Fibroblast of the conjunctiva (primary cell): ENCODE data around the gene IL26.
A peak's percentile ranks its signal among the peaks of the same experiment; 100 is the strongest.
"Not testable (repeated sequence)": the region's sequence is repeated elsewhere in the genome, so short reads cannot be mapped to it uniquely, and the experiment has no call there.

Experiments
- DNase-seq: peaks from one replicate; pipeline ENCODE4 v3.0.0-alpha.2; 2010; ENCODE audit warnings: low read depth

IL26 gene

GRCh38 chr12:68240079-68240478 is 14.5 kb upstream of the IL26 start:
- DNase-seq, result no peak

- no peak for DNase-seq
Observed at GRCh38 chr12:68239309-68239982, 13.8 kb upstream of the IL26 start.

- DNase-seq, result no peak
Observed at GRCh38 chr12:68237619-68238018, 12.0 kb upstream of the IL26 start.

- no peak for DNase-seq
Observed at GRCh38 chr12:68237078-68237477, 11.5 kb upstream of the IL26 start.

- DNase-seq, result no peak
Observed at GRCh38 chr12:68236421-68237059, 10.9 kb upstream of the IL26 start.

GRCh38 chr12:68235576-68235975 is 10.0 kb upstream of the IL26 start:
- no peak for DNase-seq

GRCh38 chr12:68234140-68234539 is 8.5 kb upstream of the IL26 start:
- DNase-seq, result no peak

GRCh38 chr12:68233498-68233897 is 7.9 kb upstream of the IL26 start:
- DNase-seq, result no peak

- no peak for DNase-seq
Observed at GRCh38 chr12:68231691-68232090, 6.1 kb upstream of the IL26 start.

GRCh38 chr12:68231229-68231628 is 5.6 kb upstream of the IL26 start:
- no peak for DNase-seq

GRCh38 chr12:68229956-68230355 is 4.3 kb upstream of the IL26 start:
- DNase-seq, result no peak

- no peak for DNase-seq
Observed at GRCh38 chr12:68227356-68227755, 1.7 kb upstream of the IL26 start.

- peak; percentile 36 for DNase-seq
Observed at GRCh38 chr12:68224613-68225285, 861 bp downstream of the IL26 start.

- peak; percentile 83 for DNase-seq
Observed at GRCh38 chr12:68223067-68223747, 2.4 kb downstream of the IL26 start.

GRCh38 chr12:68222326-68222725 is 3.3 kb downstream of the IL26 start:
- no peak for DNase-seq

GRCh38 chr12:68221497-68221896 is 4.1 kb downstream of the IL26 start:
- no peak for DNase-seq

- no peak for DNase-seq
Observed at GRCh38 chr12:68210875-68211274, 14.7 kb downstream of the IL26 start.

GRCh38 chr12:68209048-68209728 is 16.4 kb downstream of the IL26 start:
- DNase-seq, result not testable (repeated sequence)

- DNase-seq, result no peak
Observed at GRCh38 chr12:68207276-68207675, 18.3 kb downstream of the IL26 start.

GRCh38 chr12:68206446-68206845 is 19.2 kb downstream of the IL26 start:
- DNase-seq, result no peak

GRCh38 chr12:68203460-68203875 is 22.1 kb downstream of the IL26 start:
- DNase-seq, result no peak

GRCh38 chr12:68200854-68201253 is 24.8 kb downstream of the IL26 start:
- DNase-seq, result no peak
